Adrenal gland (tissue), 5 donors: ENCODE data around the gene FSIP1.

ENCODE experiments used
- CTCF ChIP-seq, 6 experiments: fragments of 450-650 bp in 4 of 6; fragments of 200-600 bp in 2 of 6; sonication (generic) in 1 of 6; IDR thresholded peaks; 1 replicate in 5 of 6; 2 replicates in 1 of 6; pipeline versions ENCODE4 v1.5.1 to v1.8.0; 2016 to 2021; ENCODE audit warnings: antibody characterized with exemption in 6 of 6, mild to moderate bottlenecking in 2 of 6, moderate library complexity in 1 of 6
- POLR2A ChIP-seq, 2 donors: fragments of 450-650 bp; IDR thresholded peaks; one replicate each; pipeline ENCODE4 v1.6.1; 2017; ENCODE audit warnings: antibody characterized with exemption in 2 of 2, mild to moderate bottlenecking in 2 of 2, moderate library complexity in 1 of 2
- donor health status: DM: no; HTN: no; CAD: no.

DNA sequence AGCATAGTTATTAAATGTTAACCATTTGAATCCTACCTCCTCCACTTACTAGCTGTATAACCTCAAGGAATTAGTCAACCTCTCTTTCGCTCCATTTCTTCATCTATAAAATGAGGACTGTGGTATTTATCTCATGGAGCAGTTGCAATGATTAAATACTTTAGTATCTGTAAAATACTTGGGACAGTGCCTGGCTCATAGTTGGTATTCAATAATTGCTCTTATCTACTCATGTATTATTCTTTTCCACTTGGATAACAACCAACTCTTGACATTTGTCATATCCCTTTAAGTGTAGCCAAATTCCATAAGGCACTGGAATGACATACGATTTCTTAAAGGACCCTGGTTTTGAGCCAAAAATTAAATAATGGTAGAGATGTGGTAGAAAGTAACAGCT is 72.0 kb downstream of the FSIP1 start:
- no peak for TF ChIP-seq CTCF (IDR thresholded peaks at IDR 0.05)
- TF ChIP-seq POLR2A (IDR thresholded peaks at IDR 0.05), result no peak
